GM19372 (cell line): Measurements from ENCODE around the gene DAGLB.
"Not testable (repeated sequence)": the region's sequence is repeated elsewhere in the genome, so short reads cannot be mapped to it uniquely, and the experiment has no call there.

Experiments
- ATAC-seq: cut with Tn5 transposase; IDR thresholded peaks from one replicate; pipeline ENCODE4 v1.9.1; 2021; ENCODE audit warnings: mild to moderate bottlenecking, low read depth, moderate library complexity; ENCODE audit not compliant: unreplicated experiment

Gene DAGLB

DNA sequence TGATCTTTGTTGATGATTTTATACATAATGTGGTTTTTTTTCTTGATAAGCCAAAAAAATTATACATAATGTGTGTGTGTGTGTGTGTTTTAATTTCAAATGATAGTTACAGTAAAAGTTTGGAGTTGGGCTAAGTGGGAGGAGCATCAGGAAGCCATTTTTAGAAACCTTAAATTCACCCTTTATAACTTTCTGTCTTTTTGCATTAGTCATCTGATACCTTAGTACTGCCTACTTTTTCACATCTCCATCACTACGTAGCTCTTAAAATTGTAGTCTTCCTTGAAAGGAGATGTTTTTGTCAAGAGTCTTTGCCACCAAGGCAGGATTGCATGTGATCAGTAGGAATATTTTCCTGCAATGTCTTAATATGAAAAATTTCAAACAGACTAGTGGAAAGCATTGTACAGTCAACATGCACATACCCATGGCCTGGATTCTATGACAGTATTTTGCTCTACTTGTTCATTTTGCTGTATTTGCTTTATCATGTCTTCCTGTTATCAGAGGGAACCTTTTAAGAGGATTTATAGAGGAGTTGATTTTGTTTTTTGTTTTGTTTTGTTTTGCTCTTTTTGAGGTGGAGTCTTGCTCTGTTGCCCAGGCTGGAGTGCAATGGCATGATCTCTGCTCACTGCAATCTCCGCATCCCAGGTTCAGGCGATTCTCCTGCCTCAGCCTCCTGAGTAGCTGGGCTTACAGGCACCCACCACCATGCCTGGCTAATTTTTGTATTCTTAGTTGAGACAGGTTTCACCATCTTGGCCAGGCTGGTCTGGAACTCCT is 67.3 kb downstream of the DAGLB start:
- no peak for ATAC-seq

- no peak for ATAC-seq
These were observed 67.9 kb downstream of the DAGLB start for GRCh38 chr7:6379886-6380285.

DNA sequence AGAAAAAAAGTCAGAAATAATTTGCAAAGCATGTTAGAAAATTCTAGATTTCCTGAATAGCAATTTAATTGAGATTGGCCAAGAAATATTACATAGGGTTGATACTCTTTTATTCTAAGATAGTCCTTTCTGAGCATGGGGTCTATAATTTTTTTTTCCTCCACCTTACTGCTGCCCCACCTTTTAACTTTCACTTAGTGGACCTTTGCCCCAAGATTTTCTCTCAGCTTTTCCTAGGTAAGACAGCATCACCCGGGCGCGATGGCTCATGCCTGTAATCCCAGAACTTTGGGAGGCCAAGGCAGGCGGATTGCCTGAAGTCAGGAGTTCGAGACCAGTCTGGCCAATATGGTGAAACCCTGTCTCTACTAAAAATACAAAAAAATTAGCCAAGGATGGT is 69.2 kb downstream of the DAGLB start:
- ATAC-seq: not testable (repeated sequence)

DNA sequence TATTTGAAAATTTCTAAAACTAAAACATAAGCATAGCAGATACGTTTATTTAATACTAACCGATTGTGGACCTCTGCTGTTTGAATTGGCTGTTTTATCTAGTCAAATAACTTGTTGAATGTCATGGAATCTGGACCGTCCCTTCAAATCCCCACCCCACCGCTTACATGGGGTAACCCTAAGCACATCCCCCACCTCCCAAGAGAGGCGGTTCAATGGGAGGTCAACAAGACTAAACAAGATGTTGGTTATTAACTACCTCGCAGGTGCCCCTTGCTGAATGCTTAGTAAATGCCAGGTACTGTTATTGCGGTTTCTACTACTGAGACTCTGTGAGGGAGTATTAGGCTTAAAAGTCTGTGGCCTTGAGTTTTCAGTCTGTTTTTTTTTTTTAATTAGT is 70.9 kb downstream of the DAGLB start:
- ATAC-seq: no peak

- no peak for ATAC-seq
These were observed 72.2 kb downstream of the DAGLB start for GRCh38 chr7:6375348-6376101.

DNA sequence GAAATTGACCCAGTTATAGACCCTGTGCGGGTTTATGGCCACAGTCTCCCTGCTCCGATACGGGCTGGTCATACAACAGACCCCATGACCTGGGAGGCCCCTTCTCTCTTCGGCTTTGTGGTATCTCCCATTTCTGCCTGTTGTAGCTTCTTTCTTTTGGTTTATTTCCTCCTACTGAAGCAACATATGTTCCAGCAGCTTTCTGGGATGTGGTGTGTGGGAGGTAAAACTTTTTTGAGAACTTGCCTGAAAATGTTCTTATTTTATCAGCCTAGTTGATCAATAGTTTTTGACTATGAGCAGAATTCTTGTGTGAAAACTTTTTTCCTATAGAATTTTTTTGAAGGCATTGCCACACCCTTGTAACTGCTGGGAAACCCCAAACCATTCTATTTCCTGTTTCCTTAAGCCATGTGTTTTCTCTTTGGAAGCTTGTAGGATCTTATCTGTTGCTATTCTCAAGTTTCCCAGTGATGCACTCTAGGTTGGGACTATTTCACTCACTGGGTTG is 80.0 kb downstream of the DAGLB start:
- ATAC-seq: no peak

DNA sequence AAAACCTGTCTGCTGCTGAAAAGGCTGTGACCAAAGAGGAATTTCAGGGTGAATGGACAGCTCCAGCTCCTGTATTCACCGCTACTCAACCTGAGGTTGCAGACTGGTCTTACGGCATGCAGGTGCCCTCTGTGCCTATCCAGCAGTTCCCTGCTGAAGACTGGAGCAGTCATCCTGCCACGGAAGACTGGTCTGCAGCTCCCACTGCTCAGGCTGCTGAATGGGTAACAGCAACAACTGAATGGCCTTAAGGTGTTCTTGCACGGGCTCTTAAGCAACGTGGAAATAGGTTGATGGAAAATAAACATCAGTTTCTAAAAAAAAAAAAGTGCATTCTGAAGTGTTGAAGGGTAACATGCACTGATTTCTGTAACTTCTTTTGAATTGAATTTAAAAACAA is 82.3 kb downstream of the DAGLB start:
- no peak for ATAC-seq

DNA sequence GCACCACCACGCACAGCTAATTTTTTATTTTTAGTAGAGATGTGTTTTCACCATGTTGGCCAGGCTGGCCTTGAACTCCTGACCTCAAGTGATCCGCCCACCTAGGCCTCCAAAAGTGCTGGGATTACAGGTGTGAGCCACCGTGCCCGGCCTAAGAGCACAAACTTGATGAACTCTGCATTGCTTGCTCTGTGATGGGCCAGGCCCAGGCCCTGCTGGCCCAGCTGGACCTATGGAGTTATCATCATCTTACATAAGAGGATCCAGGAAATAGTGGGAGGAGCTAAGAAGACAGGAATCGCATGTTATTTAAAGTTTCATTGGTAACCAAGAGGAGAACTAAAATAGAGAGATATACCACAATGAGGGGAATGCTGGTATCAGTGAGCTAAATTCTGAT is 86.9 kb downstream of the DAGLB start:
- no peak for ATAC-seq

- no peak for ATAC-seq
These were observed 88.0 kb downstream of the DAGLB start for GRCh38 chr7:6359734-6360133.
